CD4-positive, alpha-beta T cell treated with Interleukin-17A for 1 hour (primary cell): ENCODE results near the gene PCAT7.
"Not testable (repeated sequence)": the region's sequence is repeated elsewhere in the genome, so short reads cannot be mapped to it uniquely, and the experiment has no call there.

ENCODE experiments used
- DNase-seq: peaks from one replicate; pipeline ENCODE4 v3.0.0-alpha.2; 2020

The PCAT7 gene

DNA sequence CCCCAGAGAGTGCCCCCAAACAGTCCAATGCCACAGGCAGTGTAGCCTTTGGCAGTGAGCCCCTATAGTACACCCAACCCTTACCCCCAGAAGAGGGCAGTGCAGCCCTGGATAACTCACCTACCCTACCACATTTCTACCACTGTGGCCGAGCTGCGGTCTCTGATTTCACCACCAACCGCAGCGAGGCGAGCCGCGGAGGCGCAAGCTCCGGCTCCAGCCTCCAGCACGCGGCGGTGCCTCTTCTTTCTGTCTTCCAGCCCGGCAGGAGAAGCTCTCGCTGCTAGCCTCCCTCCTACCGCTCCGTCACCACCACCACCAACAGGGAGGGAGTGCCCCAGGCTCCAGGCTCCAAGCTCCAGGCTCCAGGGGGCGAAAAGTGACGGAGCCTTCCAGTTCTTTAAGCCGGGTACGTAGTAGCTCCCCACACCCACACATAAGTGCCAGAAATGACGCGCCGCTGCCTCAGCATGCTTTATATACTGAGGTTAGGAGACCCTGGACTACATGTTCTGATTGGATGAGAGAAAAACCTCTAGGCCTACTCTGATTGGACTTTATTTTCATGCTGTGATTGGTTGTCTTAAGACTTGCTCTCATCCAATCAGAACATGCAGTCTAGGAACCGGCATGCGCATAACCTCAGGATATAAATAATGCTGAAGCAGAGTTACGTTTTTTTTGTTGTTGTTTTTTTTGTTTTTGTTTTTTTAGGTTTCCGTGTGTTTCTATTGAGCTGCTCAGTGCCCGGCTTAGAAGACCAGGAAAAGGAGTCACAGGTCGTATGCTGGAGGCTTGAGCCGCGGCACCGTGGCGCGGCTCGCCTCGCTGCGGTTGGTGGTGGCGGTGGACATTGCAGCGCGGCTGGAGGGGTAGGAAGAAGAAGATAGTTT is at the start of gene PCAT7:
PCAT7 (plus strand) TSS at position 645 of the 893 bp plus-strand sequence.
- DNase-seq, result peak; percentile 23

DNA sequence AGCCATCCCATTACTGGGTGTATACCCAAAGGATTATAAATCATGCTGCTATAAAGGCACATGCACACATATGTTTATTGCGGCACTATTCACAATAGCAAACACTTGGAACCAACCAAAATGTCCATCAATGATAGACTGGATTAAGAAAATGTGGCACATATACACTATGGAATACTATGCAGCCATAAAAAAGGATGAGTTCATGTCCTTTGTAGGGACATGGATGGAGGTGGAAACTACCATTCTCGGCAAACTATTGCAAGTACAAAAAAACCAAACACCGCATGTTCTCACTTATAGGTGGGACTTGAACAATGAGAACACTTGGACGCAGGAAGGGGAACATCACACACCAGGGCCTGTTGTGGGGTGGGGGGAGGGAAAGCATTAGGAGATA is 48.5 kb upstream of the PCAT7 start:
- not testable (repeated sequence) for DNase-seq

DNA sequence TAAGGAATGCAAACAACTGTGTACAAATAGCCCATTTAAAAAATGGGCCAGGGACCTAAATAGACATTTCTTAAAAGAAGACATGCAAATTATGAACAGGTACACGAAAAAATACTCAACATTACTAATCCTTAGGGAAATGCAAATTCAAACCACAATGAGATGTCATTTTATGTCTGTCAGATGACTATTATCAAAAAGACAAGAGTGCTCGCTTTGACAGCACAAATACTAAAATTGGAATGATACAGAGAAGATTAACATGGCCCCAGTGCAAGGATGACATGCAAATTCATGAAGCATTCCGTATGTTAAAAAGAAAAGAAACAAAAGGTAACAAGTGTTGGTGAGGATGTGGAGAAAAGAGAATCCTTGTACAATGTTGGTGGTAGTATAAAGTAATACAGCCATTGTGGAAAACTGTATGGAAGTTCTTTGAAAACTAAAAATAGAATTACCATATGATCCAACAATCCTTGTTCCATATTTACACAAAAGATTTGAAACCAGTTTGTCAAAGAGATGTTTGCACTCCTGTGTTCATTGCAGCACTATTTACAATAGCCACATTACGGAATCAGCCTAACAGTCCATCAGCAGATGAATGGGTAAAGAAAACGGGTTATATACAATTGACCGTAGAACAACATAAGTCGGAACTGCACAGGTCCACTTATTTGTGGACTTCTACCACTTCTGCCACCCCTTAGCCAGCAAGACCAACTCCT is 47.2 kb upstream of the PCAT7 start:
- no peak for DNase-seq

GRCh38 chr9:94511134-94511954 is 43.5 kb upstream of the PCAT7 start:
- no peak for DNase-seq

DNA sequence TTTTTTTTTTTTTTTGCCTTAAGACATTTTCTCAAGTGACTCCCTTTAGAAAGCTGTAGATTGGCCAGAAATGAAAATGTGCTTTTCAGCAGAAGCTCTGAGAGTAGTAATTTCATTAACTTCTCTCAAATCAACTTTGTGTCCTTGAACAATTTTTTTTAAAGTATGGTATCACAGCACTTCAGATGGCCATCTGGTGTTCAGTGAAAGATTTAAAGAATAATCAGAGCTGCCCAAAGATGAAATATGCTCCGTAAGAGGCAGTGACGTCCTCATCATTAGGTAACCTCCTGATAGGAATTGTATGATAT is 43.0 kb upstream of the PCAT7 start:
- DNase-seq, result no peak

GRCh38 chr9:94514722-94515121 is 40.2 kb upstream of the PCAT7 start:
- no peak for DNase-seq

DNA sequence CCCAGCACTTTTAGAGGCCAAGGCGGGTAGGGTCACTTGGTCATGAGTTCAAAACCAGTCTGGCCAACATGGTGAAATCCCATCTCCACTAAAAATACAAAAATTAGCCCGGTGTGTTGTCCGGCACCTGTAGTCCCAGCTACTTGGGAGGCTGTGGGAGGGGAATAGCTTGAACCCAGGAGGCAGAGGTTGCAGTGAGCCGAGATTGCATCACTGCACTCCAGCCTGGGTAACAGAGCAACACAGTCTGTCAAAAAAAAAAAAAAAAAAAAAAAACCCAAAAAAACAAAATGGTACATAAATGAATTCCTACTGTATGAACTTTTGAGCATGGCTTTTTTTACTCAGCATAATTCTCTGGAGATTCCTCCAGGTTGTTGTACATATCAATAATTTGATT is 37.6 kb upstream of the PCAT7 start:
- DNase-seq, result no peak

DNA sequence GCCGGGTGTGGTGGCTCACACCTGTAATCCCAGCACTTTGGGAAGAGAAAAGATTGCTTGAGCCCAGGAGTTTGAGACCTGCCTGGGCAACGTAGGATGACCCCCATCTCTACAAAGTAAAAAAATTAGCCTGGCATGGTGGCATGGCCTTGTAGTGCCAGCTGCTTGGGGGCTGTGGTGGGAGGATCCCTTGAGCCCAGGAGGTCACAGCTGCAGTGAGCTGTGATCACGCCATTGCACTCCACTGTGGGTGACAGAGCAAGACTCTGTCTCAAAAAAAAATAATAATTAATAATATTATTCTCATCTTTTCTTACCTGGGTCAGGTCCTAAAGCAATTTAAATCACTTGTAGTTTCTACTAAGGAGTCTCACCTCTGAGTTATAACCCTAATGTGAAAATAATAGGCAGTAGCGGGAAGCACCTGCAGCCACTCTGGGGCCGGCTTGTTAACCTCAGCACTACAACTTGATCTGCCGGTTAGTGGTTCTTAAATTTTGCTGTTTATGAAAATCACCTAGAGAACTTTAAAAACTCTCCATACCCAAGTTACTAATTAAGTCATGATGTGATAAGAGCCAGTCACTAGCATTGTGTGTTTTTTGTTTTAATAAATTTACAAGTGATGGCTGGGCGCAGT is 29.4 kb upstream of the PCAT7 start:
- DNase-seq, result no peak

DNA sequence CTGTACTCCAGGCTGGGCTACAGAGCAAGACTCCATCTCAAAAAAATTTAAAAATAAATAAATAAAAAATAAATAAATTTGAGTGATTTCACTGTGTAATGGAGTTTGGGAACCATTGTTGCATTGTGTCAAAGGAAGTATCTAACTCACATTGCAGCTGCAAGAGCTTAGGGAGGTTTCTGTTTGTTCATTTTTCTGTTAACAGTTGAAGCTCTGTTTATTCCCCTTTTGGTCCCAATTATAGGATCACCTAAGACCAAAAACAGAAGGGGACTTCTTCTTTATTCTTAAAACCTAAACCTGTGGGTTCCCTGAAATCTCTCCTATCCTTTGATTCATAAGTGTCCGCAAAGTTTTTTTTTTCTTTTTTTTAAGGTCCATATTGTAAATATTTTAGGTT is 28.6 kb upstream of the PCAT7 start:
- DNase-seq, result no peak

- no peak for DNase-seq
Observed at GRCh38 chr9:94526951-94527350, 27.9 kb upstream of the PCAT7 start.

GRCh38 chr9:94528886-94529285 is 26.0 kb upstream of the PCAT7 start:
- no peak for DNase-seq

GRCh38 chr9:94533155-94533554 is 21.7 kb upstream of the PCAT7 start:
- DNase-seq, result no peak

DNA sequence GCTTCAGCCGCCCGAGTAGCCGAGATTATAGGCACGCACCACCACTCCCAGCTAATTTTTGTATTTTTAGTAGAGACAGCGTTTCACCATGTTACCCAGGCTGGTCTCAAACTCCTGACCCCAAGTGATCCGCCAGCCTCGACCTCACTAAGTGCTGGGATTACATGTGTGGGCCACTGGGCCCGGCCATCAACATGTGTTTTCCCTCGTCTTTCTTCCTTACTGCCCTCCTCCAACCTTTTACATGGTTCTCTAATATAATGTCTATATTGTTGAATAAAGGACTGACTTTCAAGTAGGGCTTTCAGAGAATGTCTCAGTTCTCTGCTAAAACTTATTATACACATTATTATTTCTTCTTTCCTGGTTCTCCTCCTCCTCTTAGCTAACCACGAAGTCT is 21.3 kb upstream of the PCAT7 start:
- DNase-seq, result no peak

GRCh38 chr9:94534901-94535300 is 20.0 kb upstream of the PCAT7 start:
- no peak for DNase-seq

DNA sequence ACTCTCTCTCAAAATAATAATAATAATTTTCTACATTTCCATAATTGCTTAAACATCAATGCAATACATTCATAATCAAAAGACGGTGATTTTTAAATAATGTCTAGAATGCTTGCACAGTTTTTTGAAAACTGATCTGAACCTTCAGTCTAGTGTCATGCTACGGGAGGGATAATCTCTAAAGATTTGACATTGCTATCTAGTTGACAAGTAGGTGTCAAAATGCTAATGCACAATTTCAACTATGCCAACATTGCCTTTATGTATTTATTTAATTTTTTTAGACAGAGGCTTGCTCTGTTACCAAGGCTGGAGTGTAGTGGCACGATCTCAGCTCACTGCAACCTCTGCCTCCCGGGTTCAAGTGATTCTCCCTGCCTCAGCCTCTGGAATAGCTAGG is 16.0 kb upstream of the PCAT7 start:
- DNase-seq, result no peak

DNA sequence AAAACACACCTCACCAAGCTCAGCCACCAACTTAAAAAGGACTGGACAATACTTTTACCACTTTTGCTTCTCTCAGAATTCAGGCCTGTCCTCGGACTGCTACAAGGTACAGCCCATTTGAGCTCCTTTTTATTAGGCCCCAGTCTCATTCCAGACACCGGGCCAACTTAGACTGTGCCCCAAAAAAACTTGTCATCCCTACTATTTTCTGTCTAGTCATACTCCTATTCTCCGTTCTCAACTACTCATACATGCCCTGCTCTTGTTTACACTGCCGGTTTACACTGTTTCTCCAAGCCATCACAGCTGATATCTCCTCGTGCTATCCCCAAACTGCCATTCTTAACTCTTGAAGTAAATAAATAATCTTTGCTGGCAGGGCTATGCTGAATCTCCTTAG is 10.5 kb upstream of the PCAT7 start:
- not testable (repeated sequence) for DNase-seq

GRCh38 chr9:94545940-94546339 is 8.9 kb upstream of the PCAT7 start:
- no peak for DNase-seq

DNA sequence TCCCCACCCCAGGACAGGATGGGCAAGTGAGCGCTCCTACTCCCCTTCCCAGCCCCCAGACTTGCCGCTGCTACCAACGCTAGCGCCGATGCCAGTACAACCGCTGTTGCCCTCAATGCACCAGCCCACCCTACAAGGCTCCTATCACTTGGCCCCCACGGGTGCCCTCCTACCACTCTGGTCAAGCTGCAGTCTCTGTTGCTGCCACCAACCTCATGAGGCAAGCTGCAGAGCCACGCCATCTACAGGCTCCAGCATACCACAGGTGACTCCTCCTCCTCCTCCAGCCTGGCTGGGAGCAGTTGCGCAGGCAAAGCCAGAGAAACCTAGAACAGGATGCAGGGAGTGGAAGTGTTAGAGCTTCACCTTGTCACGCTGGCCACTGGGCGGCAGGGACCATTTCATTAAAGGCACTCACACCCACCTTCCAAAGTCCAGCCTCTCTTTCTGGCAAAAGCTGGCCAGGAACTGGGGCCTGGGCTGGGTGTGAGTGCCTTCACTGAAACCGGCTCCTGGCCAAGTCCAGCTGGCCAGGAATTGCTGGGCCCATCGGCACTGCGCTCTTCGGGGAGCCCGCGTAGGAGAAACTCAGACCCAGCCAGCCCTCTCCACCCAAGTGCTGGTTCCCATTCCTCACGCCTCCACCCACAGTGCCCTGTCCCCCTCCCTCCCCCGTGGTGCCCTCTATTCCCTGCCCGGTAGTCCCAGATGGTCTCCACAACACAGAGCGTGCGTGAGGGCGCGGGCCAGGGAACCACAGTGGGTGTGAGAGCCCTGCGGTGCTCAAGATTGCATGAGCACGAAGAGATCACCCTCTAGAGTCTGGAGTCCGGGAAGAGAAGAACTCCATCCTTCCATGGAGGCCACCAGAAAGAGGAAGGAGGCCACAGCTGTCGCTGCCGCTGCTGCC is 1.6 kb upstream of the PCAT7 start:
- no peak for DNase-seq

- DNase-seq, result no peak
Observed at GRCh38 chr9:94554078-94554438, 825 bp upstream of the PCAT7 start.

- DNase-seq, result no peak
Observed at GRCh38 chr9:94557376-94557775, 2.5 kb downstream of the PCAT7 start.

DNA sequence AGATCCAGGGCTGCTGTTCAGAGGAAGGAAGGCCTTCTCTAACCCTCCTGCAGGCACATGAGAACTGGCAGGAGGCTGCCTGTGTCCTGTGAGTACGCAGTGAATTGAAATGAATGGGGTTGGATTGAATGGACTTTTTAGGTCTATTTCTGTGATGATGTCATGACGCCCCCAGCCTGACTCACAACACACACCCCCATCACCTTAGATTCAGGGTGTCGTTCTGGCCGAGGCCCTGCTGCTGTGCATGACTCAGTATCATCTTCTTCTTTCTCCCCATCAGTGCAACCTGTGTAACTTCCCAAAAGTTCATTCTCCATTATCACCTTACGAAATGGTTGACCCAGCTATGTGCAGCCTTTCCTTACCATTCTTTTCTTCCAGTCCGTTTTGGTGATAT is 5.4 kb downstream of the PCAT7 start:
- no peak for DNase-seq

GRCh38 chr9:94563548-94563947 is 8.7 kb downstream of the PCAT7 start:
- no peak for DNase-seq
